Measurements from ENCODE around the gene ATP13A3. TPM values are rescaled to one million over a fixed set of nuclear protein-coding genes. Genes with fewer than 3 reads are reported as not detected.
"Not testable (repeated sequence)": the region's sequence is repeated elsewhere in the genome, so short reads cannot be mapped to it uniquely, and the experiment has no call there.

The ATP13A3 gene
- total RNA-seq, 5 donors from 2014 or later (not counting 1 experiment from before 2014, with no cell fraction given) = 48.1 to 71.7 (median 52.0) TPM

- H3K9me3 ChIP-seq; H3K4me3 ChIP-seq (ENCODE audit: control insufficient read depth in 1 of 2, extremely low read depth in 1 of 2, low read length in 1 of 2); H3K27ac ChIP-seq (ENCODE audit: low read length); DNase-seq; CTCF ChIA-PET; H3K4me3 Mint-ChIP-seq; H3K27me3 Mint-ChIP-seq; H3K9me3 Mint-ChIP-seq; ATAC-seq (replicated peaks in 1 of 4); H3K27me3 ChIP-seq (replicated peaks in 1 of 2; ENCODE audit: control insufficient read depth in 2 of 2, extremely low read depth in 1 of 2, insufficient read depth in 2 of 2, low read length in 1 of 2); H3K36me3 ChIP-seq (ENCODE audit: control insufficient read depth in 2 of 2, extremely low read depth in 1 of 2, insufficient read depth in 1 of 2, low read length in 1 of 2); H3K36me3 Mint-ChIP-seq; H3K27ac Mint-ChIP-seq: not testable (repeated sequence)
- H3K4me1 Mint-ChIP-seq = peaks cover 51 to 55% (median 54%) of the 10 kb centered on the region in 3 donors
- H3K4me1 ChIP-seq (ENCODE audit: control insufficient read depth in 1 of 2, extremely low read depth in 1 of 2, insufficient read depth in 2 of 2, low read length in 2 of 2) = peaks cover 5 to 21% of the 10 kb centered on the region in 2 experiments
- POLR2A ChIA-PET = interaction anchor here in 1 of 2 donors (0.7 to 1.3 kb wide), 3 partner anchors 101 to 954 kb away, joined by 3 to 6 read pairs (median 4); no protein-coding TSS in a partner anchor
- WGBS (ENCODE audit: insufficient coverage) = 94% methylated on average over 6 of the region's 13 CpGs
Observed at GRCh38 chr3:194482830-194483229, 4.0 kb downstream of the ATP13A3 start.

GRCh38 chr3:194482196-194482593 is 4.6 kb downstream of the ATP13A3 start:
- H3K36me3 Mint-ChIP-seq = peaks cover 9% of the 10 kb centered on the region
- H3K27me3 Mint-ChIP-seq = no peaks in the 10 kb centered on the region
- no peaks in the 10 kb centered on the region for H3K27me3 ChIP-seq (replicated peaks in 1 of 2; ENCODE audit: control insufficient read depth in 2 of 2, extremely low read depth in 1 of 2, insufficient read depth in 2 of 2, low read length in 1 of 2)
- H3K9me3 ChIP-seq = no peaks in the 10 kb centered on the region
- H3K4me1 ChIP-seq (ENCODE audit: control insufficient read depth in 1 of 2, extremely low read depth in 1 of 2, insufficient read depth in 2 of 2, low read length in 2 of 2) = peaks cover 5 to 15% of the 10 kb centered on the region in 2 experiments
- peaks cover 1 to 8% of the 10 kb centered on the region in 2 donors for H3K36me3 ChIP-seq (ENCODE audit: control insufficient read depth in 2 of 2, extremely low read depth in 1 of 2, insufficient read depth in 1 of 2, low read length in 1 of 2)
- H3K9me3 Mint-ChIP-seq = no peaks in the 10 kb centered on the region
- H3K4me3 ChIP-seq (ENCODE audit: control insufficient read depth in 1 of 2, extremely low read depth in 1 of 2, low read length in 1 of 2) = no peak overlapping the region
- CTCF ChIA-PET = no interaction called here
- no peak overlapping the region for H3K4me3 Mint-ChIP-seq
- H3K4me1 Mint-ChIP-seq = peaks cover 44 to 49% (median 48%) of the 10 kb centered on the region in 3 donors
- POLR2A ChIA-PET = interaction anchor here in 1 of 2 donors (0.7 kb wide), 1 partner anchor 954 kb away, joined by 6 read pairs; no protein-coding TSS in a partner anchor
- WGBS (ENCODE audit: insufficient coverage) = 40% methylated on average over 1 of the region's 1 CpG
- ATAC-seq (replicated peaks in 1 of 4) (no peak), DNase-seq (no peak)
- no peak overlapping the region for H3K27ac Mint-ChIP-seq
- no peak overlapping the region for H3K27ac ChIP-seq (ENCODE audit: low read length)

GRCh38 chr3:194481525-194482195 is 5.1 kb downstream of the ATP13A3 start:
- no peaks in the 10 kb centered on the region for H3K9me3 Mint-ChIP-seq
- no peak overlapping the region for H3K27ac Mint-ChIP-seq
- no peak for DNase-seq
- Histone ChIP-seq H3K9me3 (no peaks in the 10 kb centered on the region), H3K27me3 (replicated peaks in 1 of 2; ENCODE audit: control insufficient read depth in 2 of 2, extremely low read depth in 1 of 2, insufficient read depth in 2 of 2, low read length in 1 of 2) (no peaks in the 10 kb centered on the region), H3K4me3 (ENCODE audit: control insufficient read depth in 1 of 2, extremely low read depth in 1 of 2, low read length in 1 of 2) (no peak overlapping the region), H3K27ac (ENCODE audit: low read length) (no peak overlapping the region), H3K4me1 (ENCODE audit: control insufficient read depth in 1 of 2, extremely low read depth in 1 of 2, insufficient read depth in 2 of 2, low read length in 2 of 2) (peaks cover 5 to 13% of the 10 kb centered on the region in 2 experiments), H3K36me3 (ENCODE audit: control insufficient read depth in 2 of 2, extremely low read depth in 1 of 2, insufficient read depth in 1 of 2, low read length in 1 of 2) (peaks cover 2 to 8% of the 10 kb centered on the region in 2 donors)
- no peaks in the 10 kb centered on the region for H3K27me3 Mint-ChIP-seq
- H3K4me1 Mint-ChIP-seq = peaks cover 42 to 46% (median 45%) of the 10 kb centered on the region in 3 donors
- ChIA-PET POLR2A (no interaction called here), CTCF (no interaction called here)
- no peak for ATAC-seq (replicated peaks in 1 of 4)
- peaks cover 9% of the 10 kb centered on the region for H3K36me3 Mint-ChIP-seq
- H3K4me3 Mint-ChIP-seq = no peak overlapping the region
- 93% methylated on average over 2 of the region's 5 CpGs for WGBS (ENCODE audit: insufficient coverage)

GRCh38 chr3:194481103-194481502 is 5.7 kb downstream of the ATP13A3 start:
- Histone ChIP-seq H3K36me3 (ENCODE audit: control insufficient read depth in 2 of 2, extremely low read depth in 1 of 2, insufficient read depth in 1 of 2, low read length in 1 of 2) (peaks cover 2 to 8% of the 10 kb centered on the region in 2 donors), H3K4me1 (ENCODE audit: control insufficient read depth in 1 of 2, extremely low read depth in 1 of 2, insufficient read depth in 2 of 2, low read length in 2 of 2) (peaks cover 5 to 12% of the 10 kb centered on the region in 2 experiments), H3K9me3 (no peaks in the 10 kb centered on the region), H3K27ac (ENCODE audit: low read length) (no peak overlapping the region), H3K27me3 (replicated peaks in 1 of 2; ENCODE audit: control insufficient read depth in 2 of 2, extremely low read depth in 1 of 2, insufficient read depth in 2 of 2, low read length in 1 of 2) (no peaks in the 10 kb centered on the region), H3K4me3 (ENCODE audit: control insufficient read depth in 1 of 2, extremely low read depth in 1 of 2, low read length in 1 of 2) (no peak overlapping the region)
- Mint-ChIP-seq H3K27ac (no peak overlapping the region), H3K9me3 (no peaks in the 10 kb centered on the region), H3K36me3 (peaks cover 9% of the 10 kb centered on the region), H3K27me3 (no peaks in the 10 kb centered on the region), H3K4me1 (peaks cover 42 to 46% (median 45%) of the 10 kb centered on the region in 3 donors), H3K4me3 (no peak overlapping the region)
- ATAC-seq (replicated peaks in 1 of 4) (no peak), DNase-seq (no peak)
- ChIA-PET POLR2A (interaction anchor here in 1 of 2 donors (0.7 kb wide), 1 partner anchor 105 kb away, joined by 8 read pairs; no protein-coding TSS in a partner anchor), CTCF (interaction anchor here in 1 of 2 donors (0.7 kb wide), 2 partner anchors 72 to 82 kb away, joined by 3 read pairs; partner anchors contain the start of gene GP5)

- Histone ChIP-seq H3K36me3 (ENCODE audit: control insufficient read depth in 2 of 2, extremely low read depth in 1 of 2, insufficient read depth in 1 of 2, low read length in 1 of 2) (peaks cover 2 to 8% of the 10 kb centered on the region in 2 donors), H3K27ac (ENCODE audit: low read length) (no peak overlapping the region), H3K9me3 (no peaks in the 10 kb centered on the region), H3K4me1 (ENCODE audit: control insufficient read depth in 1 of 2, extremely low read depth in 1 of 2, insufficient read depth in 2 of 2, low read length in 2 of 2) (no peaks in the 10 kb centered on the region), H3K4me3 (ENCODE audit: control insufficient read depth in 1 of 2, extremely low read depth in 1 of 2, low read length in 1 of 2) (no peak overlapping the region), H3K27me3 (replicated peaks in 1 of 2; ENCODE audit: control insufficient read depth in 2 of 2, extremely low read depth in 1 of 2, insufficient read depth in 2 of 2, low read length in 1 of 2) (no peaks in the 10 kb centered on the region)
- WGBS (ENCODE audit: insufficient coverage) = 96% methylated on average over 4 of the region's 4 CpGs
- DNase-seq (no peak), ATAC-seq (replicated peaks in 1 of 4) (no peak)
- no peak overlapping the region for H3K4me3 Mint-ChIP-seq
- no peaks in the 10 kb centered on the region for H3K9me3 Mint-ChIP-seq
- peaks cover 35 to 40% (median 37%) of the 10 kb centered on the region in 3 donors for H3K4me1 Mint-ChIP-seq
- CTCF ChIA-PET = interaction anchor here (0.7 to 1.5 kb wide), 3 partner anchors 9 to 134 kb away, joined by 3 to 6 read pairs (median 3); no protein-coding TSS in a partner anchor
- no peaks in the 10 kb centered on the region for H3K27me3 Mint-ChIP-seq
- POLR2A ChIA-PET = interaction anchor here in 1 of 2 donors (0.6 kb wide), 3 partner anchors 13 to 154 kb away, joined by 3 to 5 read pairs (median 4); no protein-coding TSS in a partner anchor
- H3K36me3 Mint-ChIP-seq = no peaks in the 10 kb centered on the region
- no peak overlapping the region for H3K27ac Mint-ChIP-seq
Observed at GRCh38 chr3:194476784-194477183, 10.0 kb downstream of the ATP13A3 start.

GRCh38 chr3:194475978-194476377 is 10.8 kb downstream of the ATP13A3 start:
- H3K27ac ChIP-seq (ENCODE audit: low read length) = no peak overlapping the region
- peaks cover 2 to 4% of the 10 kb centered on the region in 2 donors for H3K36me3 ChIP-seq (ENCODE audit: control insufficient read depth in 2 of 2, extremely low read depth in 1 of 2, insufficient read depth in 1 of 2, low read length in 1 of 2)
- Mint-ChIP-seq H3K4me3 (no peak overlapping the region), H3K27ac (no peak overlapping the region), H3K36me3 (no peaks in the 10 kb centered on the region), H3K9me3 (no peaks in the 10 kb centered on the region), H3K4me1 (peaks cover 28 to 34% (median 30%) of the 10 kb centered on the region in 3 donors), H3K27me3 (no peaks in the 10 kb centered on the region)
- WGBS (ENCODE audit: insufficient coverage) = 98% methylated on average over 3 of the region's 4 CpGs
- DNase-seq (no peak), ATAC-seq (replicated peaks in 1 of 4) (no peak)
- no peak overlapping the region for H3K4me3 ChIP-seq (ENCODE audit: control insufficient read depth in 1 of 2, extremely low read depth in 1 of 2, low read length in 1 of 2)
- H3K9me3 ChIP-seq = no peaks in the 10 kb centered on the region
- ChIA-PET CTCF (interaction anchor here in 1 of 2 donors (0.7 kb wide), 1 partner anchor 133 kb away, joined by 6 read pairs; no protein-coding TSS in a partner anchor), POLR2A (interaction anchor here in 1 of 2 donors (0.6 kb wide), 1 partner anchor 153 kb away, joined by 3 read pairs; no protein-coding TSS in a partner anchor)
- no peaks in the 10 kb centered on the region for H3K27me3 ChIP-seq (replicated peaks in 1 of 2; ENCODE audit: control insufficient read depth in 2 of 2, extremely low read depth in 1 of 2, insufficient read depth in 2 of 2, low read length in 1 of 2)
- H3K4me1 ChIP-seq (ENCODE audit: control insufficient read depth in 1 of 2, extremely low read depth in 1 of 2, insufficient read depth in 2 of 2, low read length in 2 of 2) = no peaks in the 10 kb centered on the region

All from T-cell (primary cell).